ENCODE results near the gene MRI1. TPM values are rescaled to one million over a fixed set of nuclear protein-coding genes. Genes with fewer than 3 reads are reported as not detected.

The MRI1 gene
- total and polyA plus RNA-seq, 4 donors = 16.3 to 50.0 (median 17.7) TPM

GRCh38 chr19:13803038-13803437, 38.7 kb downstream of the MRI1 start:
- TF ChIP-seq, protein P1, sequence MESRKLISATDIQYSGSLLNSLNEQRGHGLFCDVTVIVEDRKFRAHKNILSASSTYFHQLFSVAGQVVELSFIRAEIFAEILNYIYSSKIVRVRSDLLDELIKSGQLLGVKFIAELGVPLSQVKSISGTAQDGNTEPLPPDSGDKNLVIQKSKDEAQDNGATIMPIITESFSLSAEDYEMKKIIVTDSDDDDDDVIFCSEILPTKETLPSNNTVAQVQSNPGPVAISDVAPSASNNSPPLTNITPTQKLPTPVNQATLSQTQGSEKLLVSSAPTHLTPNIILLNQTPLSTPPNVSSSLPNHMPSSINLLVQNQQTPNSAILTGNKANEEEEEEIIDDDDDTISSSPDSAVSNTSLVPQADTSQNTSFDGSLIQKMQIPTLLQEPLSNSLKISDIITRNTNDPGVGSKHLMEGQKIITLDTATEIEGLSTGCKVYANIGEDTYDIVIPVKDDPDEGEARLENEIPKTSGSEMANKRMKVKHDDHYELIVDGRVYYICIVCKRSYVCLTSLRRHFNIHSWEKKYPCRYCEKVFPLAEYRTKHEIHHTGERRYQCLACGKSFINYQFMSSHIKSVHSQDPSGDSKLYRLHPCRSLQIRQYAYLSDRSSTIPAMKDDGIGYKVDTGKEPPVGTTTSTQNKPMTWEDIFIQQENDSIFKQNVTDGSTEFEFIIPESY (IDR thresholded peaks at IDR 0.05) = no peak
- no peak for TF ChIP-seq REST (IDR thresholded peaks at IDR 0.05)
- no peak for TF ChIP-seq RXRA (IDR thresholded peaks at IDR 0.05)
- TF ChIP-seq GABPA (IDR thresholded peaks at IDR 0.05 in 1 of 2, conservative IDR thresholded peaks at IDR 0.05 in 1 of 2) = no peak
- no peak for TF ChIP-seq MAX (IDR thresholded peaks at IDR 0.05)
- TF ChIP-seq FOXA2 (IDR thresholded peaks at IDR 0.05) = no peak
- TF ChIP-seq SP1 (IDR thresholded peaks at IDR 0.05) = no peak
- TF ChIP-seq JUND (IDR thresholded peaks at IDR 0.05) = no peak
- no peak for TF ChIP-seq FOXA1 (IDR thresholded peaks at IDR 0.05)
- no peak for TF ChIP-seq RAD21 (IDR thresholded peaks at IDR 0.05)
- TF ChIP-seq ATF3 (IDR thresholded peaks at IDR 0.05) = no peak
- TF ChIP-seq YY1 (IDR thresholded peaks at IDR 0.05) = no peak
- no peak for TF ChIP-seq HNF4A (conservative IDR thresholded peaks at IDR 0.05)
- TF ChIP-seq, protein P2, sequence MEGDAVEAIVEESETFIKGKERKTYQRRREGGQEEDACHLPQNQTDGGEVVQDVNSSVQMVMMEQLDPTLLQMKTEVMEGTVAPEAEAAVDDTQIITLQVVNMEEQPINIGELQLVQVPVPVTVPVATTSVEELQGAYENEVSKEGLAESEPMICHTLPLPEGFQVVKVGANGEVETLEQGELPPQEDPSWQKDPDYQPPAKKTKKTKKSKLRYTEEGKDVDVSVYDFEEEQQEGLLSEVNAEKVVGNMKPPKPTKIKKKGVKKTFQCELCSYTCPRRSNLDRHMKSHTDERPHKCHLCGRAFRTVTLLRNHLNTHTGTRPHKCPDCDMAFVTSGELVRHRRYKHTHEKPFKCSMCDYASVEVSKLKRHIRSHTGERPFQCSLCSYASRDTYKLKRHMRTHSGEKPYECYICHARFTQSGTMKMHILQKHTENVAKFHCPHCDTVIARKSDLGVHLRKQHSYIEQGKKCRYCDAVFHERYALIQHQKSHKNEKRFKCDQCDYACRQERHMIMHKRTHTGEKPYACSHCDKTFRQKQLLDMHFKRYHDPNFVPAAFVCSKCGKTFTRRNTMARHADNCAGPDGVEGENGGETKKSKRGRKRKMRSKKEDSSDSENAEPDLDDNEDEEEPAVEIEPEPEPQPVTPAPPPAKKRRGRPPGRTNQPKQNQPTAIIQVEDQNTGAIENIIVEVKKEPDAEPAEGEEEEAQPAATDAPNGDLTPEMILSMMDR (IDR thresholded peaks at IDR 0.05; ENCODE audit: low read depth, low read length, missing input control) = no peak
- TF ChIP-seq HNF4G (IDR thresholded peaks at IDR 0.05) = no peak
- TF ChIP-seq EGR1 (IDR thresholded peaks at IDR 0.05; ENCODE audit: low read depth in 2 of 2) = no peak
- no peak for TF ChIP-seq NR2F2 (IDR thresholded peaks at IDR 0.05)
- no peak for TF ChIP-seq TAF1 (conservative IDR thresholded peaks at IDR 0.05)
- Histone ChIP-seq H3K27ac (ENCODE audit: low read depth in 1 of 2, low read length in 2 of 2) (no peak overlapping the region), H3K9me3 (ENCODE audit: control insufficient read depth in 4 of 4, low read length in 3 of 4) (no peaks in the 10 kb centered on the region), H3K9ac (ENCODE audit: low read depth in 1 of 2, low read length in 2 of 2) (no peak overlapping the region), H3K27me3 (ENCODE audit: control insufficient read depth in 4 of 4, insufficient read depth in 4 of 4, low read length in 3 of 4) (no peaks in the 10 kb centered on the region), H3K36me3 (ENCODE audit: control insufficient read depth in 4 of 4, insufficient read depth in 3 of 4, low read depth in 1 of 4, low read length in 3 of 4) (no peaks in the 10 kb centered on the region), H3K4me3 (ENCODE audit: low read depth in 1 of 3, low read length in 3 of 3) (no peak overlapping the region), H3K4me1 (ENCODE audit: control insufficient read depth in 4 of 4, insufficient read depth in 4 of 4, low read length in 3 of 4) (no peaks in the 10 kb centered on the region)
- no peak for DNase-seq (ENCODE audit: low spot score)
- WGBS = 82% methylated on average over 9 of the region's 9 CpGs

Data from liver (tissue), 9 donors.